OCI-LY7 (cell line): ENCODE measurements around the gene NR3C1.

Experiments used
- EZH2phosphoT487 ChIP-seq: fragments of 200-600 bp; sonication (generic); IDR thresholded peaks from 2 replicates; pipeline ENCODE4 v1.6.1; 2018; ENCODE audit warnings: low read depth, borderline replicate concordance, mild to moderate bottlenecking, mixed run types, antibody characterized with exemption, low read length, moderate library complexity, mixed read lengths
- TF ChIP-seq, protein P1 (sequence below): fragments of 200-600 bp; sonication (generic); conservative IDR thresholded peaks from 2 replicates; pipeline ENCODE4 v1.5.1; 2014; ENCODE audit warnings: mild to moderate bottlenecking, antibody characterized with exemption, low read length, moderate library complexity, mixed read lengths

- no peak for TF ChIP-seq EZH2phosphoT487
- TF ChIP-seq, protein P1, sequence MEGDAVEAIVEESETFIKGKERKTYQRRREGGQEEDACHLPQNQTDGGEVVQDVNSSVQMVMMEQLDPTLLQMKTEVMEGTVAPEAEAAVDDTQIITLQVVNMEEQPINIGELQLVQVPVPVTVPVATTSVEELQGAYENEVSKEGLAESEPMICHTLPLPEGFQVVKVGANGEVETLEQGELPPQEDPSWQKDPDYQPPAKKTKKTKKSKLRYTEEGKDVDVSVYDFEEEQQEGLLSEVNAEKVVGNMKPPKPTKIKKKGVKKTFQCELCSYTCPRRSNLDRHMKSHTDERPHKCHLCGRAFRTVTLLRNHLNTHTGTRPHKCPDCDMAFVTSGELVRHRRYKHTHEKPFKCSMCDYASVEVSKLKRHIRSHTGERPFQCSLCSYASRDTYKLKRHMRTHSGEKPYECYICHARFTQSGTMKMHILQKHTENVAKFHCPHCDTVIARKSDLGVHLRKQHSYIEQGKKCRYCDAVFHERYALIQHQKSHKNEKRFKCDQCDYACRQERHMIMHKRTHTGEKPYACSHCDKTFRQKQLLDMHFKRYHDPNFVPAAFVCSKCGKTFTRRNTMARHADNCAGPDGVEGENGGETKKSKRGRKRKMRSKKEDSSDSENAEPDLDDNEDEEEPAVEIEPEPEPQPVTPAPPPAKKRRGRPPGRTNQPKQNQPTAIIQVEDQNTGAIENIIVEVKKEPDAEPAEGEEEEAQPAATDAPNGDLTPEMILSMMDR: no peak
Measured at GRCh38 chr5:143356855-143357583, 46.5 kb downstream of the NR3C1 start.
